Putamen (tissue), 1 donor: ENCODE results near the gene DSCAML1.
"Not testable (repeated sequence)": the region's sequence is repeated elsewhere in the genome, so short reads cannot be mapped to it uniquely, and the experiment has no call there.

Experiments
- DNase-seq: peaks from one replicate; pipeline ENCODE4 v3.0.0-alpha.2; 2016; ENCODE audit warnings: low spot score

DSCAML1 gene

DNA sequence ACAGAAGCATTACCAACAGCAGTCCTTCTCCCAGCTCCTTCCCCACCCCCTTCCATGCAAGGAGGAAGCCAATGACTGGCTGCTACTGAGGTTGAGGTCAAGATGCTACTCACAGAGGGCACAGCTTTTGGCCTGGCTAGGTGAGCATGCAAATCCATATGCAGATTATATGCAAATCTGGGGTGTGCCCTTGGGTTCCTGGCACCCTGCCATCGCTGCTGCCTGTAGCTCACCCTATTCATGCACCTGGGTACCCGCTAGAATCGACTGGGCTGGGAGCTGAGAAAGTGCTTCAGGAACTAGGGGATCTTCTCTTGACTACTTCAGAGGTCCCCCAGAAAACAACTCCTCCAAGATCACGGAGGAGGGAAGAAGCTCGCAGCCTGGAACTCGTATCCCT lies 4.0 kb downstream of the DSCAML1 start:
- no peak for DNase-seq

DNA sequence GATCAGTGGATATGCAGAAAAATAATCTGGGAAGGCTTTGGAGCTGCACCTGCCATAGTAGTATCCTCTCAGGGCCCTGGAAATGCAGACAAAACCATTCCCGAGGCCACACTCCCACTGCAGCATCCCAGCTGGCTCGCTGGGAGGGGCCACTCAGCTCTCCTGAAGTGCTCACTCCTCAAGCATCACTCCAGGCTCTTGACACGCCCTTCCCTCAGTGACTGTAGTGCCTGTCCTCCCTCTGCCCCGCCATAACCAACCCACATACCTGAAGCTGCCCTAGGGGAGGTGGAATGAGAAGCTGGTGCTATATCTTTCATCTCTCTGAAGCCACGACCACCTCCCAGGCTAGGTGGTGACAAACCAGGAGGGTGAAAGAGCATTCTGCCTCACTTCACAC lies 4.8 kb downstream of the DSCAML1 start:
- DNase-seq = no peak

DNA sequence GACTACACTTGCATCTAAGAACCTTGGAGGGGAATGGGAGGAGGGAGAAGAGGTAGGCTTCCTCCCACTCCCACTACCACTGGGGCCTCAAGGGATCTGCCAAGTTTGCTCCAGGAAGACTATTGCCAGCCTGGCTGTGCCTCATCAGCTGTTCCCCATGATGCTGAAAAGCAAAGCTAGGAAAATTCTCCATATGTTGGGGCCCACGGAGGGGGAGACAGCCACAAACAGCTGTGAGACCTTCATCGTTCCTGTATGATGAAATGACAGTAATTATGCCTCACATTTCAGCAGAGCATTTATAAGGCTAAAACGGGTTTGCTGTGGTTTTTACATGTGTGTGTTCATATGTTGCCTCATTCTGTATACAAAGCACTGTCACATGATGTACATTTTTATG lies 6.7 kb downstream of the DSCAML1 start:
- DNase-seq = no peak

DNA sequence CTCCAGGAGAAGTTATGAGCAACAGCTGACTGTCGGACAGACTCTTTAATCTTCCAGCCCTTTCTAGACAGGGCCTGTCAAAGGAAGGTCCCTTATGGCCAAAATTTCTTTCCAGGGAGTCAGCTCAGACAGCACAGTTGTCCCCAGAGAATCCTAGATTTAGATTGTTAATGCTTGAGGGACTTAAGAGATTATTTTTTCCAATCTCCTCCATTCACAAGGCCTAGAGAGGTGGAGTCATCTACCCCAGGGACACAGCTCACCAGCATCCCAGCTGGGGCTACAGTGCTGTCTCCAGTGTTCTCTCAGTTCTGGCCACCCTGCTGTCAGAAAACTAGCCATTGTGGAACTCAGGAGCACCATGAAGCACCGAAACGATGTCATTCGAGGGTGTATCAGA lies 7.8 kb downstream of the DSCAML1 start:
- DNase-seq = no peak

DNA sequence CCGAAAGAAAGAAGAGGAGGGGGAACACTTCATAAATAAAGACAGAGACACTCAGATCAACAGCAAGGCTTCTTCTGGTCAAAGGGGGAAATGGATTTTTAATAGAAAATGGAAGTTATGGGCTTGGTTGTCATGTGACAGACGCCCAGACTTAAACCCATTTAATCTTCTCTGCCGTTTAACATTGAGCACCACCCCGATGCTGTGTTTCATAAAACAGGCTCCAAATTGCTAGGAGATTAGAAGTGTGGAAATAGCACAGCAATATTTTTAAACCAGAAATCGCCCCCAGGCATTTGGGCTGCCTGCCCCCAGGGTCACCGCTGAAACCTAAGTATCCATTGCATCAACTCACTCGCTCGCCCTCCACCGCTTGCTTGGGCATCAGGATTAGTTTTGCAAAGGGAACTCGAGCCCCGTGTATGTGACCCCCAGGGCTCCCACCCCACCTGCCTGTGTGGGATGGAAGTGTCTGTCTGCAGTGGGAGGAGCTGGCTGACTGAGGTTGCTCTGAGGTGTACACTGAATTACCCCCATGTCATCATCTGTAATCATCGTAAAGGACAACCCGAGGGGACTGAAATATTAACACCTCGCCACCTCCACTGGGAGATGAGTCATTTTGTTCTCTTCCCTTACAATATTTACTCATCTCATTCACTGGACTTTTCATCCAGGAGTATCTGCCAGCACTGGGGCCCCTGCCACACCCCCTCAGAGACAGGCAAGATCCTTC lies 10.7 kb downstream of the DSCAML1 start:
- no peak for DNase-seq

DNA sequence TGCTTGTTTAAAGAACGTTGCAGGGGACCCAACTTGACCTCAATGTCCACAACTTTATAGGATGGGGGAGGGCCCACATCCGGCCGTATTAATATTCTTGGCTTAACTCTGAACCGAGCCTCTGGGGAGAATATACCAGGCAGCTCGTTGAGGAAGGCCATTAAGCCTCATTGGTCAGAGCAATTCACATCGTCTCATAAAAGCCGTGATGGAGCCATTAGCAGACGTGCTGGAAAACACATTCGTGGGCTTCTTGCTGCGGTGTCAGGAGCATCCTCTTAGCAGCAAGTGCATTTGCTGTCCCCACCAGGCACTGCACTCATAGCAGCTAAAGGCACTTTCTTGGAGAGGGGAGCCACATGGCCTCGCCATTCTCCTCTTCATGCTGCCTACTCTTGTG lies 14.9 kb downstream of the DSCAML1 start:
- DNase-seq = no peak

DNA sequence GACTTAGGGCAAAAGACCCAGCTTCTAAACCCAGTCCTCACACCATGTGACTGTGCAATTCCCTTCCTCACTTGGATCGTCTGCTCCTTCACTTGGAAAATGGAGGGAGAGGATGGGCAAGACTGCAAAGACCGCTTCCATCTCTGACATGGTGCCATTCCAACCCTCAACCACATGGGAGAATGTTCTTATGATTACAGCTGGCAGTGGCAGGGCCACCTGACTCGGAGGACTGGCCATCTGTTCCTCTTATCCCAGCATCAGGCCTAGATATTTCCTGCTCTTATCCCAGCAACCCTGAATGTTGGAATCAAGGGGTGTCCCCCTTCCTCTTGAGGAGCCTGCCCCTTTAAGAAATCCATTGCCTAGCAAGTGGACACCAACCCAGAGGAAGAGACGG lies 15.4 kb downstream of the DSCAML1 start:
- no peak for DNase-seq

DNA sequence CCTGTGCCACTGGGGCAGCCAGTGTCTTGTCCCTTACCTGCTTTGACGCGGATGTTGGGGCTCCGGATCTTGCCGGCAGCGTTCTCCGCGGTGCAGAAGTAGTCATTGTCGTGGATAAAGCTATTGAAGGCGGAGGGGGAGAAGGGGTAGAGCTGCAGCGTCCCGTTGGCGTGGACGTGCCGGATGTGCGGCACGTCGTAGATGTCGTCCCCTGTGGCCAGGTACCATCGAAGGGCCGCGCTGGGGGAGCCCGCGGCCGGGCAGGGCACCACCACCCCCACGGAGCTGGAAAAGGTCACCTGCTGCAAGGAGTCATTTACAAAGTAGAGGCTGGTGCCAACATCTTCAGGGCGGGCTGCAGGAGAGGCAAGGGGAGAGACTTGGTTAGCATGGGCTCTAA lies 16.6 kb downstream of the DSCAML1 start:
- DNase-seq = no peak

DNA sequence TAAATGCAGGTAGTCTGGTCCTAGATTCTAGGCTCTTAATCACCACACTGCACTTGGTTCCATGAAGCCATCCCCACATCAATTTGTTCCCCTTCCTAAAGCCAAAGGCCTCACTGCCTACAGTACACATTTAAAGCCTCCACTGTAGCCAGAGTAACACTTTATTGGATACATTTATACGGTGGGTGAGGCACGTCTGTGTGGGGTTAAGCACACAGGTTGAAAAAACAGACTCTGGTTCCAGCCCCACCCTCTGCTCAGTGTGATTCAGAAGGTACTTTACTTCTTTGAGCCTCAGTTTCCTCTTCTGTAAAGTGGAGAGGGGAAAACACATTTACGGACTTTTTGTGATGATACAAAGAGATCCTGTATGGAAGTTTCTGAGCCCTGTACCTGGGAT lies 22.5 kb downstream of the DSCAML1 start:
- DNase-seq = no peak

DNA sequence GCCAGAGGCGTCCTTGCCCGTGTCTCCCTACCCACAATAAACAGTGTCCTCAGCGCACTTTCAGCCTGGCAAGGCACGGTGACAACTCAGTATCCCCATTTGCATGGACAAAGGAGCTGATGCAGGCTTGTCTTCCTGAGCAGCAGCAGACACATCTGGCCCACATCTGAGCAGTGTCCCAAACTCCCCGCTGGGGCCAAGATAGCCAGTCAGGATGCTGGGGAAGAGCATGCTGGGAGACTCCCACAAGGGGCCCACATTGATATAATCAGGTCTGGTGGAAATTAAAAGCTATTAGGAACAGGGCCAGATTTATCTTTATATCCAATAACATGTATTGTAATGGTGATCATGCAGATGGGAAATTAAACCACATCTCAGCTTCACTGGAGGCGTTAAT lies 24.7 kb downstream of the DSCAML1 start:
- DNase-seq = no peak

DNA sequence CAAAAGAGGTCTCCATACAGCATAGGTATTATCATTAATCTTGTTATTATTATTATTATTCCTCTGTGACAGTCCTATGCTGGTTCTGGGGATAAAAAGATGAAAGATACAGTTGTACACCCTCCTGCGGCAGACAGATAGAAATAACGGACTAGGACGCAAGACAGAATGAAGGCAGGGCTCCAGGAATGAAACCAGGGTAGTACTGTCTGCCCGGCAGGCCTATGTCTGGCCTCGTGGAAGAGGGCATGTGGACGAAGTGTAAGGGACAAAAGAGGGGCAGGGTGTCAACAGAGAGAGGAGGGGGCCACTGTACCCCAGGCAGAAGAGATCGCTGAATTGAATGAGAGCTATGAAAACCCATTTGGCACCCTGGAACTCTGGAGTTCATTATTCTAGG lies 25.2 kb downstream of the DSCAML1 start:
- no peak for DNase-seq

DNA sequence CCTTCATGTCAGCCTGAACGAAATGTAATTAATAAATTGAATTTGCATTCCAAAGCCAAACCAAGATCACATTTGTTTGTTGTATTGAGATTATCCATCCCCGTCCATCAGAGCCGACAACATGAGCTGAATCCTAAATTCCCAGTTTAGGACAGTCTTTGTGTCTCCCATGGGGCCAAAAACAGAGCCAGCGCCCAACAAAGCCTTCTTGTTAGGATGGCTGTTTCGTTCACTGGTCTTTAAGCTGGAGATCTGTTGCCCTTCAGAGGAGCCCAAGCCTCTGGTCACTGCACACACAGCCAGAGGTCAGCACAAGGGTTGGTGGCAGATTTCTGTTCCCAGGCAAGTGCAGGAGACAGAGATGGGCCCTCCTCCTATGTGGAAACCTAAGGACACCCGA lies 25.8 kb downstream of the DSCAML1 start:
- peak; percentile 95 for DNase-seq

DNA sequence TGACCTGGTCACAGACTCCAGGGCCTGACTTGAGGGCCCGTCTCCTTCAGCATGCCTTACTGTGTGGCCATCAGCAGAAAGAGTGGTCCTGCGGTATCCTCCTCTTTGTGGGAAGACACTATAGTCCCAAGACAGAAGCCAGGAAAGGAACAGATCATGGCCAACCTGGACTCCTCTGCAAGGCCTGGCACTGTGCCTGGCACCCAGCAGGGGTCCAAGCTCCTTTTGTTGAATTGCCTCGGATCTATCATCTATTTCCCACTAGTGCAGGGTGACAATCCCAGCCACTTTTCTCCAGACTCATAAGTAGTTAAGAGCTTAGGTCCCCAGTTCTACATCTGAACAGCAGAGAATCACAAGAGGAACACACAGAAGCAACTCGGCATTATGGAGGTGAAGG lies 27.0 kb downstream of the DSCAML1 start:
- DNase-seq = no peak

DNA sequence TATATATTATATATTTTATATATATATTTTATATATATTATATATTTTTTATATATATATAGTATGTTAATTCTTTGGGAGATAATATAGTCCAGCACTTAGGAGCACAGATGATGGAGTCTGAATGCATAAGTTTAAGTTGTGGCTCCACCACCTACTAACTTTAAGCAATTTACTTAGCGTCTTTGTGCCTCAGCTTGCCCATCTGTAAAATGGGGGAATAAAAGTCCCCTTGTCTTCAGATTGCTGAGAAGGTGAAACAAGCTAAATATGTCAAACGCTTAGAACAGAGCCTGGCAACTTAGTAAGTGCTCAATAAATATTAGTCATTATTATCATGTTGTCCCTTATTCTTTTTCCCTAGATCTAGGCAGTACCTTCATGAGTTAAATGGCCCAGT lies 27.5 kb downstream of the DSCAML1 start:
- DNase-seq = no peak

DNA sequence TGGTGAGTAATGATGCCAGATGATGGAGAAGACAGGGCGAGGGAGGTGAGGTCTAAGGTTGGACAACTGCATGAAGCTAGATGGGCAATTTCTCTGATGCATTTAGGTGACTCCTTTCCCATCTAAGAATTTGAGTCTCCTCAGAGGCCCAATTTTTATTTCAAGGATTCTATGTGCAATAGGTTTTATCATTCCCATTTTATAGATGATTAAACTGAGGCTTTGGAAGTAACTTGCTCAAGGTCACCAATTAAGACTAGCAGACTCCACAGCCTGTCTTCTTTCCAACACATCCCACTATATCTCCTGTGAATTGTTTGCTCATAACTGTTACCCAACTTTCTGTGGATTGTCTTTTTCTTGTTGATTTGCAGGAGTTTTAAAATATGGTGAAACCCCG lies 28.5 kb downstream of the DSCAML1 start:
- no peak for DNase-seq

DNA sequence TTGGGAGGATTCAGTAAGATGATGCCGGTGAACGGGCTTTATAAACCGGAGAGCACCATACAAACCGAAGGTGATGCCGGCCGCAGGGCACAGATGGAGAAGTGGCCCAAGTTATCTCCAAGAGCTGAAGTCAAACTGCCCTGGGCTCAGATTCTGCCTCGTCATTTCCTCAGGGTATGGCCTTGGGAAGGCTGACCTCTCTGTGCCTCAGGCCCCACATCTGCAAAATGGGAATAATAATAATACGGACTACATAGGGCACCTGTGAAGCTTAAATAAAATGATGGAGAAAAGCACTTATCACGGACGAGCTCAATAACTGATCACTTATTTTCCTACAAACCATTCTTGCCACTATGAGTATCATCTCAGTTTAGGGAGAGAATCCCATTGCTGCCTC lies 29.9 kb downstream of the DSCAML1 start:
- DNase-seq = no peak

DNA sequence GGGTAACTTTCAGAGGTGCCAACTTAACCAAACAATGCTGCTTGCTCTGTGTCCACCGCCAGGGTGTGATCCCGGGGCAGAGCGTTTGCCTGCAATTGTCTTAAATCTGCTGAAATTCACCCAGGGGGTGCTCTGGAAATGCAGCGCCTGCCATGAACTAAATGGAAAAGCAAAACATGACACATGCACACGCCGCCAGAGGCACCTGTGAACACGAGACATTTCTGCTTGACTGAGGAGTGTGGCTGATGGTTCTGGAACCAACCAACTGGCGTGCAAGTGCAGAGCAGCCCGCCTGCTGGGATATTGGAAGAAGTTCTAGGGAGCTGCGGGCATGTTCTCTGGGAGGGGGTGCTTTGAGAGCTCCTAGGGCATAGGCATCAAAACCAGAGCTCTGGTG lies 30.4 kb downstream of the DSCAML1 start:
- DNase-seq = no peak

DNA sequence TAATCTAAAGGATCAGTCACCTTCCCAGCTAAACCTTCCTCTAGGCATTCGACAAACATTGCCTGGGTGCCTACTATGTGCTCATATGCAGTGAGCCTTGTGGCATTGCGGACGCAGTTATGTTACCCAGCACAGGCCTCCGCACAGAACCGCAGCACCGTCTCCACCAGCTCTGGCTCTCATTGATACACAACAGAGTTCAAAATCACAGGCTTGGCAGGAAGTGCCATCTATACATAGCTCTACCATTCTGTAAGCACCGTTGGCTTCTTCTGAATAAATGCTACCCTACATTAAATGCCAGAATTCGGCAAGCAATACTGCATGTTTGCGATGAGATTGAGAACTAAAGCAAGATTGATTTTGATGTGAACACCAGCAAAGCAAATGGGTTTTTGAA lies 31.0 kb downstream of the DSCAML1 start:
- no peak for DNase-seq

DNA sequence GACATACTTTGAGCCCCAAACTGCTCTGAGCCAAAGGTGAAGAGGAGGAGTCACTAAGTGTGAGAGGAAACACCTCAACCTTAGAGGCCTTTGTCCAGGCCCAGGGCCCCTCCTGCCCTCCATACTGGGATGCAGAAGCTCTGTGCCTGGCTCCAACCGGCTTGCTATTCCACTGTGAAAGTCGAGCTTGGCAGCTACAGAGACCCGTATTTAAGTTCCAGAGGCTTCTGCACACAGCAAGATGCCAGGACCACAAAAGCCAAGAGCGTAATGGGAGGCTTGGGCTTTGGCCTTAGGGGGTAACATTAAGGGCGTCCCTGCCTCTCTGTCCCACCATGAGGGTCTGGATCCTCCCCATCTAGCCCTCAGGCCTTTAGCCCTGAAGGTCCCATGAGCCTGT lies 31.9 kb downstream of the DSCAML1 start:
- DNase-seq = no peak

DNA sequence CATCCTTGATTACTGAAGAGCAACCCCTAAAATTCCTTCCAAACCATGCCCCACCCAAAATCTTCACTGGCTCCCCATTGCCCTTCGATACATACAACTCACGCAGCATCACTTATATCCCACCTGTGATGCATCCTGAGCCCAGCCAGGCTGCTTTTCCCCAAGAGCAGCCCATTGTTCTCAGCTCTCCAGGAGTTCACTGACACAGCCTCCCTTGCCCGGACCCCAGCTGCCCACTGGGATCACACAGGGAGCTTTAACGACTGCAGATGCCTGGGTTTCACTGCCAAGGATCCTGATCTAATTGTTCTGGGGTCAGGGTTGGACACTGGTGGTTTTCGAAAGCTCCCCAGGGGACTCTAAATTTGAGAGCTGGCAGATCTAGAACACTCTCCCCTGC lies 33.6 kb downstream of the DSCAML1 start:
- DNase-seq = not testable (repeated sequence)

DNA sequence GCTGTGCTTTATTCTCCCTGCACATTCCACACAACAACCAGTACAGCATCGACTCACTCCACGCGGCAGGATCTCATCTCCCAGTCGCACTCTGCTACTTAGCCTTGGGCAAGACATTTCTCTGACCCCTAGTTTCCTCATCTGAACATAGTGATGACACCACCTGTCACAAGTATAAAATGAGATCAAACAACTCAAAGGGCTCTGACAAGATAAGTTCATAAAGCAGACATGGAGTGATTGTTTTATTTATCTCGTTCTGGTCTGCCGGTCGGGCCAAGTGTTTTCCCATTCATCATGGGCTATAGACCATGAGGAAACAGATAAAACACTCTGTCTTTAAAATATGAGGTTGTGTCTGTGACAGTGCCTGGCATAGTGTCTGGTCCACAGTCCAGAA lies 35.0 kb downstream of the DSCAML1 start:
- no peak for DNase-seq

DNA sequence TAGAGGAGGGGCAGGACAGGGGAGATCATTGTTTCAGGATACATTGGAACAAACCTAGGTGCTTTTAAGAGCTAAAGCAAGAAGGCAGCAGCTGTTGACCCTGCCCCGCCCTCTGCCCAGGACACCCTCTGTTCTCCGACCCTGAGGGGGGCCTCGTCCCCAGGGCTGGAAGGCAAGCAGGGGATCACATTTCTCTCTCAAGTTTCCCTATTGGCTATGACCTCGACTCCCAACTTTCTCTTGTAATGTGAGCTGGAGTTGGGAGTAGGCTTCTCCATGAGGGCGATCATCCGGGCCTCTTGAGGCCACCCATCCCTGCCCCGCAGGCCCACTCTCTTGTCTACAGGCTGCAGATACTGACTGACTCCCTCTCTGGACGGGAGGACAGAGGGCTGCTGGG lies 37.7 kb downstream of the DSCAML1 start:
- no peak for DNase-seq

DNA sequence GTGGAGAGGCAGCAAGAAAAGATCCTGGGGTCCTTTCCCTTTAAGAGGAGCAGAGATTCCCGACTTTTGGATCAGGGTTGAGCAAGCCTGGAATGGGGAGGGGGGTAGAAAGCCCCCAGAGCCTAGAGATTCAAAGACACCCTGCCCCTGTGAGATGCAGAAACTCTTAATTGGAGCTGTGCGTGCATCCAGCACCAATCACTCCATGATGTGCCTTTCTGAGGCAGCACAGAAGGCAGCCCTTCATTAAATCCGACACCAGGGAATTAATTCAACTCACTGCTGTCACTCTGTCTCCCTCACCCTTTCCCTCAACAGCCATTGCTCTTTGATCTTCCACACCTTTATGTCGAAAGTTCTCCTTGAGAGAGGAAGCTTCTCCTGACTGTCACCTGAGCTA lies 43.0 kb downstream of the DSCAML1 start:
- no peak for DNase-seq

DNA sequence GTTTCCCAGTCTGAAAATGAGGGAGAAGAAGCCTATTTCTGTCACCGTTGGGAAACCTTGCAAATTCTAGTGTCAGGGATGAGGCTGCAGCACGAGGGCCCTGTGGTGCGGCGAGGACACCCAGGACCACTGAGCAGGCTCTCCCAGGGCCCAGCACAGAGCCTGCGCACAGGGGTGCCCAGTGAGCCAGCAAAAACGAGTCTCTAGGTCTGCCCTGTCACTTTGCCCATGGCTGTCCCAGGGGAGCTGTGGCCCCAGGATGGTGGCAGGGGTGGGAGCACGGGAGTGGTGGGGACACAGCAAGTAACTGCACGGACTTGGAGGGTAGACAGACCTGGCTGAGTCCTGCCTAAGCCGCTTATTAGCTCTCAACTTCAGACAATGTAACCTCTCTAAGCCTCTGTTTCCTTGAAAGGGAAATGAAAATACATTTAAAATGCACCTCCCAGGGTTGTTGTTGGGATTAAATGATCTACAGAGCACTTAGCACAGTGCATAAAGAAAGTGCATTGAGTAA lies 44.2 kb downstream of the DSCAML1 start:
- no peak for DNase-seq
